HG02763 (cell line): ENCODE data around the gene ZHX3.

ENCODE experiments used
- ATAC-seq: cut with Tn5 transposase; IDR thresholded peaks from one replicate; pipeline ENCODE4 v1.9.1; 2021; ENCODE audit warnings: mild to moderate bottlenecking, moderate library complexity; ENCODE audit not compliant: unreplicated experiment

Gene ZHX3

GRCh38 chr20:41196653-41197225, 120.8 kb downstream of the ZHX3 start:
- no peak for ATAC-seq

- ATAC-seq = no peak
Measured at GRCh38 chr20:41192575-41192974, 125.0 kb downstream of the ZHX3 start.

GRCh38 chr20:41191562-41192500, 125.7 kb downstream of the ZHX3 start:
- ATAC-seq = no peak

- ATAC-seq = no peak
Measured at GRCh38 chr20:41187668-41188067, 129.9 kb downstream of the ZHX3 start.

GRCh38 chr20:41185013-41185757, 132.3 kb downstream of the ZHX3 start:
- ATAC-seq = no peak

- no peak for ATAC-seq
Measured at GRCh38 chr20:41183831-41184230, 133.7 kb downstream of the ZHX3 start.

GRCh38 chr20:41183391-41183790, 134.1 kb downstream of the ZHX3 start:
- ATAC-seq = no peak

GRCh38 chr20:41182296-41183212, 135.0 kb downstream of the ZHX3 start:
- ATAC-seq = no peak

- no peak for ATAC-seq
Measured at GRCh38 chr20:41181567-41181966, 136.0 kb downstream of the ZHX3 start.

GRCh38 chr20:41180599-41181333, 136.8 kb downstream of the ZHX3 start:
- no peak for ATAC-seq

- no peak for ATAC-seq
Measured at GRCh38 chr20:41179961-41180360, 137.6 kb downstream of the ZHX3 start.

- no peak for ATAC-seq
Measured at GRCh38 chr20:41178904-41179432, 138.6 kb downstream of the ZHX3 start.

- ATAC-seq = no peak
Measured at GRCh38 chr20:41178495-41178894, 139.0 kb downstream of the ZHX3 start.

- no peak for ATAC-seq
Measured at GRCh38 chr20:41177636-41178035, 139.9 kb downstream of the ZHX3 start.

- no peak for ATAC-seq
Measured at GRCh38 chr20:41176711-41177552, 140.6 kb downstream of the ZHX3 start.

- ATAC-seq = no peak
Measured at GRCh38 chr20:41175727-41176330, 141.7 kb downstream of the ZHX3 start.

GRCh38 chr20:41175201-41175651, 142.3 kb downstream of the ZHX3 start:
- no peak for ATAC-seq

GRCh38 chr20:41174782-41175181, 142.7 kb downstream of the ZHX3 start:
- no peak for ATAC-seq
